Measurements from ENCODE around the gene YTHDF2. TPM values are rescaled to one million over a fixed set of nuclear protein-coding genes. Genes with fewer than 3 reads are reported as not detected.
"Not testable (repeated sequence)": the region's sequence is repeated elsewhere in the genome, so short reads cannot be mapped to it uniquely, and the experiment has no call there.

The YTHDF2 gene
- total RNA-seq, 1 experiment from 2014 or later = 126 TPM

DNA sequence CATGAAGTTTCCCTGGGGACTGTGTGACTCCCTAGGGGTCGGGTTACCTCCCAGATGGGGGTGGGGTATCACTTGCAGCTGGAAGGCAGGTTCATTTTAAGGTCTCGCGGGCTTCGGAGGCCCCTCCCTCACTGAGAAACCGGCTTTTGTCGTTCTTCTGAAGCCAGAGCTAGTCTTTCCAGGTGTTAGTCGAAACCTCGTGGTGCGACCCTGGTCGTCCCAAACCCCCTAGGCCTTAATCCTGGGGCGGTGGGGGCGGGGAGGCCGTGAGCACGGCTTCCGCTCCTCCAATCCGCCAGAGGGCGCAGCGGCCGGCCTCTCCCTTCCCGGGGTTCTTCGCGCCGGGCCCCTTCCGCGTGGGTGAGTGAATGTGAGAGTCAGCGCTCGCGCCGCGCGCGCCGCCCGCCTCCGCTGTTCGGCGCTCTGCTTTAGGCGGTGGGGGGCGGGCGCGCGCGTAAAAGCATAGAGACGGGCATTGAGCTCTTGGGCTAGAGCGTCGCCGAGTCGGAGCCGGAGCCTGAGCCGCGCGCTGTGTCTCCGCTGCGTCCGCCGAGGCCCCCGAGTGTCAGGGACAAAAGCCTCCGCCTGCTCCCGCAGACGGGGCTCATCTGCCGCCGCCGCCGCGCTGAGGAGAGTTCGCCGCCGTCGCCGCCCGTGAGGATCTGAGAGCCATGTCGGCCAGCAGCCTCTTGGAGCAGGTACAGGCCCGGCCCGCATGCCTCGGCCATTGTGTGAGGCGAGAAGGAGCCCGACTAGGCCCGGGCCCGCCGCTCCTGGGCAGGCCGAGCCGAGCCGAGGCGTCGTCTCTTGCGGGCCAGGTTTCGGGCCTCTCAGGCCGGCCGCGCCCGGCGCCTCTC lies at the start of gene YTHDF2 (continued):
- TF ChIP-seq ZNF121 (CRISPR knock-in tag; IDR thresholded peaks at IDR 0.05) = no peak
- peak; percentile 71 for TF ChIP-seq MYBL2 (CRISPR knock-in tag; IDR thresholded peaks at IDR 0.05)
- no peak for TF ChIP-seq NR2C2 (CRISPR knock-in tag; IDR thresholded peaks at IDR 0.05)

DNA sequence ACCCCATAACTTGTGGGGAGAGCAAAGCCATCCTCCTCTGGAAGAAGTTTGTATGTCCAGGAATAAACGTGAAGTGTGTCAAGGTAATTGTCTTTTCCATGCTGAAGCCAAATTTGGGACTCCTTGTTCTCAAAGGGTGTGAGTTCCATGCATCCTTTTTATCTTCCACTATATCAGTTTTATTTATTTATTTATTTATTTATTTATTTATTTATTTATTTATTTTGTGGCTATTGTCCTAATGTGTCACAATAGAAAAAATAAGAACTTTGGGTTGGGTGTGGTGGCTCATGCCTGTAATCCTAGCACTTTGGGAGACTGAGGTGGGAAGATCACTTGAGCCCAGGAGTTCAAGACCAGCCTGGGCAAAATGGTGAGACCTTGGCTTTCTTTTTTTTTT lies 45.1 kb upstream of the YTHDF2 start:
- CTCF ChIA-PET; H3K9me3 Mint-ChIP-seq; DNase-seq (ENCODE audit: low spot score); H3K4me3 Mint-ChIP-seq; ATAC-seq; H3K4me1 Mint-ChIP-seq; H3K27me3 Mint-ChIP-seq (ENCODE audit: low read depth); POLR2A ChIA-PET; H3K27ac Mint-ChIP-seq: not testable (repeated sequence)
- H3K36me3 Mint-ChIP-seq = peaks cover 52% of the 10 kb centered on the region

DNA sequence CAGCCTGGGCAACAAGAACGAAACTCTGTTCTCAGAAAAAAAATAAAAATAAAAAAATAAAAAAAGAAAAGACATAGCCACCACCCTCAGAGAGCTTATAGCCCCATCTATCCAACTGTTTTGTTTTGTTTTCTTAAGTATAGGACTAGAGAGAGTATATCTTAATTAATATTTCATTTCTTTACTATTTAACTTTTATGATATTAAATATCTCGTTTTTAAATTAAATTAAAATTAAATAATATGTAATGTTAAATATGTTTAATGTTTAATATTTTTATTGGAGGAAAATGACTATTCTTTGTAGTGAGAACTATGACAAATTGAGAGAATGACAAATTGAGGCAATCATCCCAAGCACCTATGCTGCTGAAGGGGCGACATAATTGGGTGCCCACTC lies 33.1 kb upstream of the YTHDF2 start:
- POLR2A ChIA-PET = no interaction called here
- no peaks in the 10 kb centered on the region for H3K9me3 Mint-ChIP-seq
- CTCF ChIA-PET = no interaction called here
- no peaks in the 10 kb centered on the region for H3K27me3 Mint-ChIP-seq (ENCODE audit: low read depth)
- H3K36me3 Mint-ChIP-seq = peaks cover 60% of the 10 kb centered on the region
- ATAC-seq (no peak), DNase-seq (ENCODE audit: low spot score) (no peak)
- H3K27ac Mint-ChIP-seq = no peak overlapping the region
- no peak overlapping the region for H3K4me3 Mint-ChIP-seq
- TF ChIP-seq HMGA2 (CRISPR knock-in tag; IDR thresholded peaks at IDR 0.05) = peak; percentile 92
- TF ChIP-seq CTCF (IDR thresholded peaks at IDR 0.05) = no peak
- H3K4me1 Mint-ChIP-seq = no peaks in the 10 kb centered on the region

DNA sequence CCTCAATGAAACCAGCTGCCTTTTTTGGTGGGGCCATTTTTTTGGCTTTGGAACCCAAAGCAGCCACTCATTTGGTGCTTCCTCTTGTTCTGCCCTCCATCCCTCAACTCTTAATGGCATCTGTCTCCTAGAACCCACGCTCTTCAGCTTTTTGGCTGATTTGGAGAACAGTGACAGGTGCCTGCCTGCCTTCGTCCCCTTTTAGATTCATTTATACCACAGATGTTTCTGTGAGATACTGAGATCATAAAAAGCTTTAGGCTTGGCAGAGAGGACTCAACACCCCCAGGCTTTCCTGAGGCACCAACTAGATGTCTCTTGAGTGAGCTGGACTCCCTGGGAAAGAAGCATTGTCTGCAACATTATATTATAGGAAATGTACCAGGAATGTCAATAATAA lies 20.4 kb upstream of the YTHDF2 start:
- Mint-ChIP-seq H3K4me1 (peaks cover 10% of the 10 kb centered on the region), H3K4me3 (no peak overlapping the region), H3K9me3 (no peaks in the 10 kb centered on the region), H3K27ac (no peak overlapping the region), H3K36me3 (peaks cover 30% of the 10 kb centered on the region), H3K27me3 (ENCODE audit: low read depth) (no peaks in the 10 kb centered on the region)
- ATAC-seq = no peak
- DNase-seq (ENCODE audit: low spot score) = no peak
- POLR2A ChIA-PET = interaction anchor here (0.6 to 1.2 kb wide), 2 partner anchors 20 to 240 kb away, joined by 6 to 7 read pairs; partner anchors contain the start of gene YTHDF2
- CTCF ChIA-PET = no interaction called here
- TF ChIP-seq ZNF121 (CRISPR knock-in tag; IDR thresholded peaks at IDR 0.05) (no peak), NFYB (CRISPR knock-in tag; conservative IDR thresholded peaks at IDR 0.05; ENCODE audit: low read depth) (no peak), SP1 (CRISPR knock-in tag; conservative IDR thresholded peaks at IDR 0.05) (no peak), ARID4B (CRISPR knock-in tag; IDR thresholded peaks at IDR 0.05; ENCODE audit: borderline replicate concordance) (no peak), MYBL2 (CRISPR knock-in tag; IDR thresholded peaks at IDR 0.05) (no peak), ZNF317 (CRISPR knock-in tag; IDR thresholded peaks at IDR 0.05; ENCODE audit: borderline replicate concordance, low read depth) (no peak), JAZF1 (CRISPR knock-in tag; IDR thresholded peaks at IDR 0.05) (no peak), CTCF (IDR thresholded peaks at IDR 0.05) (no peak), FOXJ3 (CRISPR knock-in tag; IDR thresholded peaks at IDR 0.05; ENCODE audit: borderline replicate concordance) (no peak), JUN (CRISPR knock-in tag; IDR thresholded peaks at IDR 0.05) (no peak), EMX1 (CRISPR knock-in tag; IDR thresholded peaks at IDR 0.05) (no peak), STAT6 (CRISPR knock-in tag; conservative IDR thresholded peaks at IDR 0.05; ENCODE audit: low read depth) (no peak), SMAD3 (CRISPR knock-in tag; IDR thresholded peaks at IDR 0.05; ENCODE audit: borderline replicate concordance) (no peak)
- TF ChIP-seq, protein P1, sequence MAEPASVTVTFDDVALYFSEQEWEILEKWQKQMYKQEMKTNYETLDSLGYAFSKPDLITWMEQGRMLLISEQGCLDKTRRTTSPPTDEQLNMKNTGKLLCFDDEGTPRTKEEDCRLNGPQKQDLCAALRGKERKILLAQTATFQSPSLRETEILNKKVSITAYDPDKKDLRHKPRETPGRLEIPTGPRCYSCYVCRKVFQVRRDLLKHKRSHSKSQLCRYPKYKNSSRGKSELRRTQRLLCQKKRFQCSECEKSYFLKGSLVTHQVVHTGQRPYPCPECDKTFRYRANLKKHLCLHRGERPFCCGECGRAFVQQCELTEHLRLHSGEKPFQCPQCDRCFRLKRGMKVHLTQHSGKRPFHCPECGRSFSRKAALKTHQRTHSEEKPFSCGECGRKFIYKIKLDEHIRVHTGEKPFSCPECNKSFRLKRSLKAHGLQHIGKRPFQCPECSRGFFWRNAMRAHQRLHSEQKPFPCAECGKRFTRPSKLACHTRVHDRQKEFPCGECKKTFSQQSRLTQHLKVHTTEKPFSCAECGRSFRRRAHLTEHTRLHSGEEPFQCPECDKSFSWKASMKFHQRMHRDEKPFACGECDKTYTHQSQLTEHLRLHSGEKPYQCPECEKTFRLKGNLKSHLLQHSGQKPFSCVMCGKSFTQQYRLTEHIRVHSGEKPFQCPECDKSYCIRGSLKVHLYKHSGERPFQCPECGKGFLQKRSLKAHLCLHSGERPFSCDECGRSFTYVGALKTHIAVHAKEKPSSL (CRISPR knock-in tag; conservative IDR thresholded peaks at IDR 0.05) = no peak

Measured in WTC11 (cell line).